SU-DHL-6 (cell line): Measurements from ENCODE around the gene TBP.

ENCODE experiments used
- CTCF ChIP-seq: fragments of 200-600 bp; sonication (generic); IDR thresholded peaks from one replicate; pipeline ENCODE4 v1.5.1; 2017; ENCODE audit warnings: antibody characterized with exemption, mild to moderate bottlenecking, low read length, moderate library complexity; ENCODE audit not compliant: insufficient read depth, poor library complexity, severe bottlenecking
- EZH2phosphoT487 ChIP-seq: fragments of 200-600 bp; sonication (generic), shearing (Covaris generic); conservative IDR thresholded peaks from 2 replicates; pipeline ENCODE4 v1.6.1; 2018; ENCODE audit warnings: mild to moderate bottlenecking, antibody characterized with exemption, low read length, moderate library complexity, mixed read lengths

GRCh38 chr6:170523256-170524171, 30.7 kb upstream of the TBP start:
- TF ChIP-seq CTCF: no peak
- TF ChIP-seq EZH2phosphoT487: no peak
